SIG-M5 (cell line): ENCODE results near the gene TSHZ3.

ENCODE experiments used
- DNase-seq: peaks from one replicate; lab custom pipeline; 2025; lab: John Stamatoyannopoulos, UW

The TSHZ3 gene

DNA sequence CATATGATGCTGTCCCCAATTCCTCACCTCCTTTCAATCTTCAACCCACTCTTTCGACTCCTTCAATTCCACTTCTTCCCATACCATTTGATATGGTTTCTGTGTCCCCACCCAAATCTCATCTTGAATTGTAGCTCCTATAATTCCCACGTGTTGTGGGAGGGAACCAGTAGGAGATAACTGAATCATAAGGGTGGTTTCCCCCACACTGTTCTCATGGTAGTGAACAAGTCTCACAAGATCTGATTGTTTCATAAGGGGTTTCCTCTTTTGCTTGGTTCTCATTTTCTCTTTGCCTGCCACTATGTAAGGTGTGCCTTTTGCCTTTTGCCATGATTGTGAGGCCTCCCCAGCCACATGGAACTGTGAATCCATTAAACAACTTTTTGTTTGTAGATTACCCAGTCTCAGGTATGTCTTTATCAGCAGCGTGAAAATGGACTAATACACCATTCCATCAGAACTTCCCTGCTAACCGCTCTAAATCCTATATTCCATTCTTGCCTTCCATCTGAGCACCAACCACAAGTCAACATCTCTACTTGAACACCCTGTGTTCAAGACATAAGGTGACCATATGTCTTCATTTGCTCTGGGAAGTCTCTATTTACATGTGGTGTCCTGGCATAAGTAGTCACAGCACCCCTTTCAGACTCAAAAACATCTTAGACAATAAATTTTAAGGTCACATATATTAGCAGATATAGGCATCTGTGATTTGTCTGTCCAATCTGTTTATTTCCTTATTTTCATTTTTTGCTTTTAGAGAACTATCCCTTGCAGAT is 122.9 kb downstream of the TSHZ3 start:
- DNase-seq: no peak
